Naive thymus-derived CD8-positive, alpha-beta T cell (primary cell): ENCODE measurements around the gene MRPL1. TPM values are rescaled to one million over a fixed set of nuclear protein-coding genes. Genes with fewer than 3 reads are reported as not detected.

Source experiments
- ATAC-seq, 2 donors: fragments of 150-1000 bp; cut with Tn5 transposase in 1 of 2; sonication (Bioruptor Pico), chemical (Tn5 transposase) in 1 of 2; 1 replicate in 1 of 2; 2 replicates in 1 of 2; pipeline ENCODE4 v1.10.0; 2021; ENCODE audit warnings: mild to moderate bottlenecking in 2 of 2, moderate library complexity in 2 of 2
- POLR2A ChIA-PET: fragments of 350-600 bp; sonication (Branson Sonifier 250); formaldehyde crosslinking; loops from one replicate; lab custom pipeline; 2021; ENCODE audit warnings: antibody characterized with exemption; lab: Charles Lee
- DNase-seq, 10 donors: peaks; one replicate each; pipeline versions ENCODE4 v3.0.0 to v3.0.0-alpha.2; 2020 to 2022
- H3K27ac Mint-ChIP-seq, 10 donors: one replicate each; pipeline ENCODE4 v1.8.0; 2020 to 2022; ENCODE audit warnings: mild to moderate bottlenecking in 10 of 10, mixed read lengths in 10 of 10, moderate library complexity in 4 of 10, inconsistent platforms in 1 of 10
- H3K27me3 Mint-ChIP-seq, 5 donors: one replicate each; pipeline ENCODE4 v1.8.0; 2021 to 2022; ENCODE audit warnings: mixed read lengths in 5 of 5
- H3K36me3 Mint-ChIP-seq, 3 donors: one replicate each; pipeline ENCODE4 v1.8.0; 2020 to 2022; ENCODE audit warnings: mixed read lengths in 3 of 3, mild to moderate bottlenecking in 2 of 3, inconsistent platforms in 1 of 3
- H3K4me1 Mint-ChIP-seq, 4 donors: one replicate each; pipeline ENCODE4 v1.8.0; 2021 to 2022; ENCODE audit warnings: mixed read lengths in 4 of 4
- H3K4me3 Mint-ChIP-seq, 10 donors: one replicate each; pipeline ENCODE4 v1.8.0; 2020 to 2022; ENCODE audit warnings: mild to moderate bottlenecking in 10 of 10, mixed read lengths in 10 of 10, moderate library complexity in 6 of 10, inconsistent platforms in 1 of 10
- H3K9me3 Mint-ChIP-seq, 9 donors: one replicate each; pipeline ENCODE4 v1.8.0; 2020 to 2022; ENCODE audit warnings: mixed read lengths in 9 of 9, mild to moderate bottlenecking in 3 of 9, inconsistent platforms in 1 of 9, moderate library complexity in 1 of 9
- polyA plus RNA-seq, 3 donors: library from polyadenylated mRNA; unstranded; fragments of 300-500 nt; fragmentation: Illumina TruSeq; gene quantifications; one replicate each; pipeline ENCODE4 v1.2.3, GENCODE V29; 2021
- total RNA-seq, 8 experiments: library from RNA in 2 of 8; stranded (reverse) in 2 of 8; gene quantifications; one replicate each; pipeline ENCODE4 v1.2.3 and lab custom pipeline; 2021 to 2026

The MRPL1 gene
- 10 to 100 TPM; 27.0 to 28.7 TPM for total RNA-seq
- 10 to 100 TPM; 35.6 to 37.9 (median 37.1) TPM for polyA plus RNA-seq
- 19.7 to 73.3 (median 23.1) reads per million in 6 experiments for total RNA-seq (lab: John Stamatoyannopoulos, UW)

DNA sequence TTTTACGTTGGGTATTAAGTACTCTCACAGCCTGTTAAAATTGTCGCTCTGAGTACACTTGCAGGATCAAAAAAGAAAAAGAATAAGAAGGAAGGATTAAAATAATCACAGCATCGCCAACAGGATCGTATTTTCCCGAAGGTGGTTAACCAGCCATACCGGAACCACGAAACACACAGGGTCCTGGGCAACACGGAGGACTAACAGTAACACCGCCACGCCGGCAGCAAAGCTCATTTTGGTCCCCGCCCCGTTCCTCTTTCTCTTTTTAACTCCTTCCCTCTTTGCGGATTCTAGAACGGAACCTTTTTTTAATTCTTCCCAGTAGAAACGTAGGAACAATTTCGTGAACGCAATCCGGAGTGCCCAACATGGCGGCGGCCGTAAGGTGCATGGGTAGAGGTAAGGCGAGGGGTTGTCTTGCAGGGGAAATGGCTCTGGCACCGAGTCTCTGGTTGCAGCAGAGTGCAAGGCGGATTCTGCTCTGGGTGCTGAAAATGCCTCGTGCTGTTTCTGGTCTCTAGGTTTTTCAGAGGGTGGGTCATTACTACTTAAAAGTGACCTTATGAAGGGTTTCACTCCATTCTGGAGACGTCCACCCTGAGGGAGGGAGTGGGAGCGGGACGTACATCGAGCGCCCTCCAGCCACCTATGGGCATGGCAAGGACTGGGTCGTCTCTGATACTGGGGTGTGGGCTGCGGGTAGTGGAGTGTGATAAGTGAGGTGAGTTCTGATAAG lies at the start of gene MRPL1:
MRPL1 (plus strand) TSS at position 353 of the 739 bp plus-strand sequence; CDS start at position 372, 19 bp downstream.
- peak; percentile 78 to 83 for ATAC-seq
- peak within 1 kb of the TSS; percentile 96 to 100 (median 100) for H3K27ac Mint-ChIP-seq
- H3K4me1 Mint-ChIP-seq: peaks cover 27 to 74% (median 68%) of the 10 kb centered on the region in 4 donors
- DNase-seq: peak in 9 of 10 donors; percentile 75 to 93 (median 89)
- POLR2A ChIA-PET: interaction anchor here (0.5 to 19.7 kb wide), 20 partner anchors 10 to 1922 kb away, joined by 3 to 876 read pairs (median 5); partner anchors contain the start of genes BMP2K, CNOT6L, NAAA and NUP54
- peaks cover 0 to 3% (median 0%) of the 10 kb centered on the region in 5 donors for H3K27me3 Mint-ChIP-seq
- H3K9me3 Mint-ChIP-seq: peaks cover 0 to 6% (median 0%) of the 10 kb centered on the region in 9 donors
- peaks cover 3 to 24% (median 3%) of the 10 kb centered on the region in 3 donors for H3K36me3 Mint-ChIP-seq
- peak within 1 kb of the TSS; percentile 93 to 99 (median 97) for H3K4me3 Mint-ChIP-seq

- Mint-ChIP-seq H3K9me3 (peaks cover 0 to 6% (median 0%) of the 10 kb centered on the region in 9 donors), H3K4me3 (peak overlapping the region; percentile 58 to 79 (median 69)), H3K27me3 (peaks cover 0 to 3% (median 0%) of the 10 kb centered on the region in 5 donors), H3K4me1 (peaks cover 42 to 78% (median 72%) of the 10 kb centered on the region in 4 donors), H3K27ac (peak overlapping the region in 9 of 10 donors; percentile 36 to 87 (median 67)), H3K36me3 (peaks cover 5 to 36% (median 18%) of the 10 kb centered on the region in 3 donors)
- DNase-seq (no peak), ATAC-seq (no peak)
- POLR2A ChIA-PET: interaction anchor here (14.8 kb wide), 1 partner anchor 43 kb away, joined by 876 read pairs; the partner anchor contains the start of gene MRPL1
Measured at GRCh38 chr4:77815636-77816035, 47.0 kb upstream of the MRPL1 start.

- H3K27me3 Mint-ChIP-seq: peaks cover 0 to 3% (median 0%) of the 10 kb centered on the region in 5 donors
- ATAC-seq (no peak), DNase-seq (no peak)
- peaks cover 5 to 27% (median 13%) of the 10 kb centered on the region in 3 donors for H3K36me3 Mint-ChIP-seq
- H3K9me3 Mint-ChIP-seq: peaks cover 0 to 6% (median 0%) of the 10 kb centered on the region in 9 donors
- peaks cover 42 to 78% (median 70%) of the 10 kb centered on the region in 4 donors for H3K4me1 Mint-ChIP-seq
- POLR2A ChIA-PET: interaction anchor here (1.2 to 14.8 kb wide), 2 partner anchors 11 to 42 kb away, joined by 3 to 876 read pairs; partner anchors contain the start of gene MRPL1
- peak overlapping the region; percentile 41 to 98 (median 68) for H3K4me3 Mint-ChIP-seq
- peak overlapping the region in 7 of 10 donors; percentile 15 to 96 (median 58) for H3K27ac Mint-ChIP-seq
Measured at GRCh38 chr4:77816546-77816945, 46.1 kb upstream of the MRPL1 start.

DNA sequence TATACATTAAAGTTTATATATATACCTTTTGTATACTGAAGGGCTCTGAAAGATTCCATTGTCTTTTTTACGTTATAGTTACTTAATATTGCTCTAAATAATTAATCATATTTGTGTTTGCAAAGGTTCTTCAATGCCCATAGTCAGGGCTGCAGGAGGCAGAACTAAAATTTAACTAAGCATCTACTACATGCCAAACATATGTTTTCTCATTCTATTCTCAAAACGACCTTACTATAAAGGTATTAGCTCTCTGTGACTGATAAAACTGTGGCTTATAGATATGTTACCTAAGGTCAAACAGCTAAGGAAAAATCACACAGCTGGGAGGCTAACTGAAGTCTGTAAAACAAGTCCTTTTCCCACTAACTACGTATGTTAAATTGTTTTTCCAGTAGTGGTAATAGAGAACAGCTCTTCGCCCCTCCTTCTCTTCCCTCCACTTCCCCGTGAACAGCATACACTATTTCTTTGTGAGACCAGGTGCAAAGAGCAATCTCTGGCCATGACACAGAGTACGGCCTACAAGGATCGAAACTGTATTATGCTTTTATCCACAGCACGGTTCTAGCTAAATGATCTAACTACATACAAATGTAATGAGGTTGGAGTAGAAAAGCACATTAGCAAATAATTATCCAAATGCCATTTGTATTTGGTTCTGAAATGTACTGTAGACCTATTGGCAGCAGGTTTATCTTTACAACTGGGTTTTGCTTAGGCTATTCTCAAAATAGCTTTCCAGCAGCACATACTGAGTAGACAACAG lies 45.1 kb upstream of the MRPL1 start:
- peak overlapping the region; percentile 95 to 99 (median 98) for H3K27ac Mint-ChIP-seq
- peaks cover 5 to 21% (median 8%) of the 10 kb centered on the region in 3 donors for H3K36me3 Mint-ChIP-seq
- H3K4me1 Mint-ChIP-seq: peaks cover 42 to 82% (median 71%) of the 10 kb centered on the region in 4 donors
- H3K9me3 Mint-ChIP-seq: peaks cover 0 to 6% (median 0%) of the 10 kb centered on the region in 9 donors
- H3K4me3 Mint-ChIP-seq: peak overlapping the region; percentile 92 to 99 (median 98)
- POLR2A ChIA-PET: interaction anchor here (0.6 to 14.8 kb wide), 7 partner anchors 12 to 96 kb away, joined by 3 to 876 read pairs (median 5); partner anchors contain the start of gene MRPL1
- no peak for ATAC-seq
- peak in 1 of 10 donors; percentile 28 for DNase-seq
- peaks cover 0 to 3% (median 0%) of the 10 kb centered on the region in 5 donors for H3K27me3 Mint-ChIP-seq

- H3K4me1 Mint-ChIP-seq: peaks cover 42 to 76% (median 71%) of the 10 kb centered on the region in 4 donors
- peaks cover 0 to 6% (median 0%) of the 10 kb centered on the region in 9 donors for H3K9me3 Mint-ChIP-seq
- peaks cover 5 to 21% (median 5%) of the 10 kb centered on the region in 3 donors for H3K36me3 Mint-ChIP-seq
- peak overlapping the region; percentile 92 to 99 (median 98) for H3K4me3 Mint-ChIP-seq
- peaks cover 0 to 3% (median 0%) of the 10 kb centered on the region in 5 donors for H3K27me3 Mint-ChIP-seq
- POLR2A ChIA-PET: interaction anchor here (0.6 to 14.8 kb wide), 9 partner anchors 9 to 668 kb away, joined by 3 to 876 read pairs (median 5); partner anchors contain the start of gene MRPL1
- peak overlapping the region; percentile 95 to 99 (median 98) for H3K27ac Mint-ChIP-seq
- no peak for ATAC-seq
- peak; percentile 20 to 65 (median 43) for DNase-seq
Measured at GRCh38 chr4:77818073-77818601, 44.5 kb upstream of the MRPL1 start.

DNA sequence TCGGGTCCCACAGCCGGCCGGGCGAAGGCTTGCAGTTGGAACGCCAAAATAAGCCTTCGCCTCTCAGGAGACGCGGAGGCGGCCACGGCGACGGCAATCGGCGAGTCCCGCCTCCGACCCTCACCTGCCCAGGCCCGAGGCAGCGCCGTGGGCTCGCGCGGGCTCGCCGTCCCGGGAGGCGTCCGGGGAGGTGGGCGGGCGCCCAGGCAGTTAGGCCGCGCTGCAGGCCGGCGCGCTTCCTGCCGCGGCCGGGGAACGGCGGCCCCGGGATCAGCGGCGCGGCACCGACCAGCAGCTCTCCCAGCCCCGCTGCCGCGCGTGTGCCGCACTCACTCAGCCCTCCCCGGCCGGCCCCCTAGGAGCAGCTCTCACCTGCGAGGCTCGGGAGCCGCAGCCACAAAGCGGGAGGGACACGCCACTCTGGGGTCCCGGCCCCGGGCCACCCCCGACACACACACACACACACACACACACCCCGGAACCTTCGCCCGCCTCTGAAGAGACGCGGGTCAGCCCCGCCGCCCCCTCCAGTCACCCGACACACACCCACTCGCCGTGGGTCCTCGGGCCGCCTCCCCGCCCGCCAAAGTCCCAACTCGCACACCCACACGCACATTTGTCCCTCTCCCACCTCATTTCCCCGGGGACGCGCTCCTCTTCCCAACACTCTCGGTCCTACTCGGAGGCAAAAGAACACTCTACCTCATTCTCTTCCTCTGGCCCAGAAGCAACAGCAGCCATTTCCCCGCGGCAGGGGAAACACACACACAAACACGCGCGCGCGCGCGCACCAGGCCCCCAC lies 43.8 kb upstream of the MRPL1 start, which contains the start of gene CNOT6L:
CNOT6L (minus strand) TSS at position 767 of the 802 bp plus-strand sequence; CDS start at position 707, 60 bp downstream.
- Mint-ChIP-seq H3K9me3 (peaks cover 0 to 6% (median 0%) of the 10 kb centered on the region in 9 donors), H3K27me3 (peaks cover 0 to 3% (median 0%) of the 10 kb centered on the region in 5 donors), H3K36me3 (peaks cover 5 to 21% (median 5%) of the 10 kb centered on the region in 3 donors), H3K27ac (peak within 1 kb of the TSS; percentile 96 to 100 (median 100)), H3K4me1 (peaks cover 36 to 71% (median 67%) of the 10 kb centered on the region in 4 donors), H3K4me3 (peak within 1 kb of the TSS; percentile 96 to 100 (median 99))
- ATAC-seq: peak; percentile 12 to 15
- peak; percentile 44 to 95 (median 86) for DNase-seq
- POLR2A ChIA-PET: interaction anchor here (0.6 to 14.8 kb wide), 9 partner anchors 9 to 667 kb away, joined by 3 to 876 read pairs (median 5); partner anchors contain the start of gene MRPL1

GRCh38 chr4:77819404-77819842 lies 43.2 kb upstream of the MRPL1 start:
- H3K27ac Mint-ChIP-seq: peak overlapping the region; percentile 96 to 100 (median 100)
- peak in 4 of 10 donors; percentile 86 to 92 (median 86) for DNase-seq
- peaks cover 0 to 6% (median 0%) of the 10 kb centered on the region in 9 donors for H3K9me3 Mint-ChIP-seq
- peaks cover 0 to 3% (median 0%) of the 10 kb centered on the region in 5 donors for H3K27me3 Mint-ChIP-seq
- peaks cover 34 to 65% (median 62%) of the 10 kb centered on the region in 4 donors for H3K4me1 Mint-ChIP-seq
- H3K36me3 Mint-ChIP-seq: peaks cover 3 to 21% (median 5%) of the 10 kb centered on the region in 3 donors
- peak; percentile 46 to 51 for ATAC-seq
- peak overlapping the region; percentile 96 to 100 (median 99) for H3K4me3 Mint-ChIP-seq
- POLR2A ChIA-PET: interaction anchor here (0.6 to 14.8 kb wide), 15 partner anchors 8 to 1829 kb away, joined by 3 to 876 read pairs (median 7); partner anchors contain the start of genes MRPL1 and SDAD1

DNA sequence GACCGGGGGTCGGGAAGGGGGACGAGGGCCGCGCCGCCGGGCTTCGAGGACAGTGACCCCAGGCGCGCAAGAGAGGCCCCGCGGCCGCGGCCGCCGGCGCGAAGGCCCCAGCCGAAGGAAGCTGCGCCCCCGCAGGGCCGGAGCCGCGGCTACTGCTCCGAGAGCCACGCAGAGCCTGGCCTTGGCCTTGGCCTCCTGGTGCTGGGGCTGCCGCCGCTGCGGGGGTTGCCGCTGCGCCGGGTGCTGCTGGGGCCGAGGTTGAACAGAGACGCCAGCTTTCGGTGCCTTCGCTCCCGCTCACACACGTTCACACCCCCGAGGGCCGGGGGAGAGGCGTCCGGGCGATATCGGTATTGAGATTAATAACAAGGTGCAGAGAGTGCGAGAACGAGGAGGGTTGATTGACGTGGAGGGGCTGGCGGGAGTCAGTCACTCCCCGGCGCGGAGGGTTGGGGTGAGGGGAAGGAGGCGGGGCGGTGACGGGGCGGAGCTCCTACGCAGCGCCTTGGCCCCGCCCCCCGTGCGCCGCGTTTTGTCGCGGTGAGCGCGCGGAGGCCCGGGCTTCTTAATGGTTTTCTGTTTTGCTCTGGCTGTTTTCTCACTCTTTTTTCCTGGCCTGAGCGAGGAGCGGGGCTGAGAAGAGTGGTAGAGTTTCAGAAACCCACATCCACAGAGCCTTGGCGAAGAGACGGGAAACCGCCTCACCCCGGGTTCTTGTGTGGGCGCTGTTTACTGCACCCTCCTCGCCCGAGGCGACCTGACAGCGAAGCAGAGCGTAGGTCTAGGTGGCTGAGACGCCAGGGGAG lies 42.6 kb upstream of the MRPL1 start:
- H3K9me3 Mint-ChIP-seq: peaks cover 0 to 6% (median 0%) of the 10 kb centered on the region in 9 donors
- peak overlapping the region; percentile 92 to 100 (median 99) for H3K27ac Mint-ChIP-seq
- H3K36me3 Mint-ChIP-seq: peaks cover 3 to 21% (median 5%) of the 10 kb centered on the region in 3 donors
- POLR2A ChIA-PET: interaction anchor here (0.6 to 14.8 kb wide), 21 partner anchors 9 to 1829 kb away, joined by 3 to 876 read pairs (median 4); partner anchors contain the start of genes MRPL1 and SDAD1
- peaks cover 34 to 63% (median 60%) of the 10 kb centered on the region in 4 donors for H3K4me1 Mint-ChIP-seq
- peak overlapping the region; percentile 83 to 98 (median 97) for H3K4me3 Mint-ChIP-seq
- DNase-seq (peak; percentile 91 to 98 (median 96)), ATAC-seq (peak; percentile 68 to 74)
- H3K27me3 Mint-ChIP-seq: peaks cover 0 to 3% (median 0%) of the 10 kb centered on the region in 5 donors
